ENCODE results near the gene CWC22. TPM values are rescaled to one million over a fixed set of nuclear protein-coding genes. Genes with fewer than 3 reads are reported as not detected.

The CWC22 gene
- total and polyA plus RNA-seq, 2 donors (not counting 1 experiment from before 2014, with no cell fraction given) = 6.3 to 28.7 TPM

DNA sequence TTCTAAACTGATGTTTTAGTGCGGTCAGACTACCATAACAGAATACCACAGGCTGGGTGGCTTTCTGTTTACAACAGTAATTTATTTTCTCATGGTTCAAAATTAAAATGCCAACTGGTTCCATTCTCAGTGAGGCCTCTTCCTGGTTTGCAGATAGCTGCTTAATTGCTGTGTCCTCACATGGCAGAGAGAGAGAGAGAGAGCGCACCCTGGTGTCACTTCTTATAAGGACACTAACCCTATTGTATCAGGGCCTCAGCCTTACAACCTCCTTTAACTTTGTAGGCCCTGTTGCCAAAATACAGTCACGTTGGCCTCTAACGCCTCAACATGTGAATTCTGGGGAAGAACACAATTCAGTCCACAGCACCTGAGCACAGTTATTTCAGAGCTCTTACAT, 108.2 kb downstream of the CWC22 start:
- CTCF ChIA-PET = interaction anchor here (1.1 kb wide), 1 partner anchor 8 kb away, joined by 3 read pairs; no protein-coding TSS in a partner anchor
- intact Hi-C loops (cut with micrococcal nuclease) = no loop called here
- POLR2A ChIA-PET = no interaction called here
- Histone ChIP-seq H3K9ac (ENCODE audit: low read length) (no peak overlapping the region), H2AFZ (ENCODE audit: insufficient read depth, low read depth, low read length, poor library complexity, severe bottlenecking) (no peak overlapping the region), H3K79me2 (ENCODE audit: control insufficient read depth, insufficient read depth, low read length) (no peaks in the 10 kb centered on the region), H3K36me3 (replicated peaks in 1 of 2; ENCODE audit: control extremely low read depth in 1 of 2, control insufficient read depth in 1 of 2, extremely low read depth in 1 of 2, insufficient read depth in 2 of 2, low read length in 1 of 2) (no peaks in the 10 kb centered on the region), H4K20me1 (ENCODE audit: control insufficient read depth, insufficient read depth, low read length, poor library complexity, severe bottlenecking) (no peaks in the 10 kb centered on the region), H3K27me3 (replicated peaks in 1 of 4; ENCODE audit: control extremely low read depth in 1 of 4, control insufficient read depth in 3 of 4, insufficient read depth in 4 of 4, low read length in 3 of 4) (no peaks in the 10 kb centered on the region), H3K4me2 (replicated peaks; ENCODE audit: low read depth, low read length, poor library complexity, severe bottlenecking) (no peak overlapping the region), H3K27ac (ENCODE audit: low read length in 2 of 2) (no peak overlapping the region), H3K9me3 (ENCODE audit: control extremely low read depth in 1 of 3, control insufficient read depth in 2 of 3, insufficient read depth in 1 of 3, low read length in 2 of 3) (peaks cover 0 to 8% (median 3%) of the 10 kb centered on the region in 3 donors), H3K4me3 (ENCODE audit: control extremely low read depth in 1 of 5, extremely low read depth in 1 of 5, insufficient read depth in 1 of 5, low read depth in 2 of 5, low read length in 4 of 5) (no peak overlapping the region), H3K4me1 (ENCODE audit: control insufficient read depth in 2 of 2, insufficient read depth in 2 of 2, low read length in 2 of 2) (no peaks in the 10 kb centered on the region)
- ATAC-seq (ENCODE audit: low read depth) = no peak
- H3K4me3 Mint-ChIP-seq = no peak overlapping the region
- WGBS (ENCODE audit: insufficient coverage) = 87% methylated on average over 2 of the region's 4 CpGs
- peaks cover 3% of the 10 kb centered on the region for H3K27me3 Mint-ChIP-seq
- H3K4me1 Mint-ChIP-seq = no peaks in the 10 kb centered on the region
- DNase-seq = no peak
- H3K9me3 Mint-ChIP-seq (ENCODE audit: insufficient read depth) = peaks cover 3% of the 10 kb centered on the region
- H3K27ac Mint-ChIP-seq = no peak overlapping the region
- TF ChIP-seq EZH2 (IDR thresholded peaks at IDR 0.05; ENCODE audit: borderline replicate concordance, insufficient read depth, low read depth, low read length, poor library complexity, severe bottlenecking) = no peak
- TF ChIP-seq, protein P1, sequence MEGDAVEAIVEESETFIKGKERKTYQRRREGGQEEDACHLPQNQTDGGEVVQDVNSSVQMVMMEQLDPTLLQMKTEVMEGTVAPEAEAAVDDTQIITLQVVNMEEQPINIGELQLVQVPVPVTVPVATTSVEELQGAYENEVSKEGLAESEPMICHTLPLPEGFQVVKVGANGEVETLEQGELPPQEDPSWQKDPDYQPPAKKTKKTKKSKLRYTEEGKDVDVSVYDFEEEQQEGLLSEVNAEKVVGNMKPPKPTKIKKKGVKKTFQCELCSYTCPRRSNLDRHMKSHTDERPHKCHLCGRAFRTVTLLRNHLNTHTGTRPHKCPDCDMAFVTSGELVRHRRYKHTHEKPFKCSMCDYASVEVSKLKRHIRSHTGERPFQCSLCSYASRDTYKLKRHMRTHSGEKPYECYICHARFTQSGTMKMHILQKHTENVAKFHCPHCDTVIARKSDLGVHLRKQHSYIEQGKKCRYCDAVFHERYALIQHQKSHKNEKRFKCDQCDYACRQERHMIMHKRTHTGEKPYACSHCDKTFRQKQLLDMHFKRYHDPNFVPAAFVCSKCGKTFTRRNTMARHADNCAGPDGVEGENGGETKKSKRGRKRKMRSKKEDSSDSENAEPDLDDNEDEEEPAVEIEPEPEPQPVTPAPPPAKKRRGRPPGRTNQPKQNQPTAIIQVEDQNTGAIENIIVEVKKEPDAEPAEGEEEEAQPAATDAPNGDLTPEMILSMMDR (IDR thresholded peaks at IDR 0.05) = no peak

Small RNAs within 50 kb of the gene (small RNA-seq; reads per million reads assigned to genes)
- not detected for gene RF00416 (ENCODE audit: insufficient read length, low read depth, low replicate concordance)

Other genes starting within 250 kb of the CWC22 start
- gene ZNF385B, start 145.7 kb downstream of the CWC22 start, total RNA-seq = not detected in 2 replicates
- not detected in 2 replicates for gene ZNF385B, start 145.7 kb downstream of the CWC22 start, polyA plus RNA-seq